Esophagus muscularis mucosa (tissue), 3 donors: Measurements from ENCODE around the gene GRPR.
"Not testable (repeated sequence)": the region's sequence is repeated elsewhere in the genome, so short reads cannot be mapped to it uniquely, and the experiment has no call there.

Source experiments
- POLR2A ChIP-seq: fragments of 450-650 bp; IDR thresholded peaks from one replicate; pipeline ENCODE4 v1.6.1; 2017; ENCODE audit warnings: antibody characterized with exemption, moderate library complexity, mild to moderate bottlenecking, low read depth
- TF ChIP-seq, protein P1 (sequence below), 3 experiments: fragments of 200-600 bp in 2 of 3; fragments of 450-650 bp in 1 of 3; sonication (generic) in 2 of 3; IDR thresholded peaks; one replicate each; pipeline ENCODE4 v1.5.1; 2017 to 2019; ENCODE audit warnings: antibody characterized with exemption in 3 of 3, mild to moderate bottlenecking in 2 of 3, moderate library complexity in 1 of 3

DNA sequence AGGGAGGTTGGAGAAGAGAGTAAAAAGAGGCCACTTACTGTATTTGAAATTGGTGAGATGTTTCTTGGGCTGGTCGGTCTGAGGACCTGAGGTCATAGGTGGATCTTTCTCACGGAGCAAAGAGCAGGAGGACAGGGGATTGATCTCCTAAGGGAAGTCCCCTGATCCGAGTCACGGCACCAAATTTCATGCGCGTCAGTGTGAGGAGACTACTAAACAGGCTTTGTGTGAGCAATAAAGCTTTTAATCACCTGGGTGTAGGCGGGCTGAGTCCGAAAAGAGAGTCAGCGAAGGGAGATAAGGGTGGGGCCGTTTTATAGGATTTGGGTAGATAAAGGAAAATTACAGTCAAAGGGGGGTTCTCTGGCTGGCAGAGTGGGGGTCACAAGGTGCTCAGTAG is 60.5 kb downstream of the GRPR start:
- TF ChIP-seq, protein P1, sequence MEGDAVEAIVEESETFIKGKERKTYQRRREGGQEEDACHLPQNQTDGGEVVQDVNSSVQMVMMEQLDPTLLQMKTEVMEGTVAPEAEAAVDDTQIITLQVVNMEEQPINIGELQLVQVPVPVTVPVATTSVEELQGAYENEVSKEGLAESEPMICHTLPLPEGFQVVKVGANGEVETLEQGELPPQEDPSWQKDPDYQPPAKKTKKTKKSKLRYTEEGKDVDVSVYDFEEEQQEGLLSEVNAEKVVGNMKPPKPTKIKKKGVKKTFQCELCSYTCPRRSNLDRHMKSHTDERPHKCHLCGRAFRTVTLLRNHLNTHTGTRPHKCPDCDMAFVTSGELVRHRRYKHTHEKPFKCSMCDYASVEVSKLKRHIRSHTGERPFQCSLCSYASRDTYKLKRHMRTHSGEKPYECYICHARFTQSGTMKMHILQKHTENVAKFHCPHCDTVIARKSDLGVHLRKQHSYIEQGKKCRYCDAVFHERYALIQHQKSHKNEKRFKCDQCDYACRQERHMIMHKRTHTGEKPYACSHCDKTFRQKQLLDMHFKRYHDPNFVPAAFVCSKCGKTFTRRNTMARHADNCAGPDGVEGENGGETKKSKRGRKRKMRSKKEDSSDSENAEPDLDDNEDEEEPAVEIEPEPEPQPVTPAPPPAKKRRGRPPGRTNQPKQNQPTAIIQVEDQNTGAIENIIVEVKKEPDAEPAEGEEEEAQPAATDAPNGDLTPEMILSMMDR (IDR thresholded peaks at IDR 0.05), result not testable (repeated sequence)
- not testable (repeated sequence) for TF ChIP-seq POLR2A
